COR-L47 (cell line): ENCODE measurements around the gene S100A1.
"Not testable (repeated sequence)": the region's sequence is repeated elsewhere in the genome, so short reads cannot be mapped to it uniquely, and the experiment has no call there.

Source experiments
- DNase-seq: peaks from one replicate; lab custom pipeline; 2025; lab: John Stamatoyannopoulos, UW

S100A1 gene

DNA sequence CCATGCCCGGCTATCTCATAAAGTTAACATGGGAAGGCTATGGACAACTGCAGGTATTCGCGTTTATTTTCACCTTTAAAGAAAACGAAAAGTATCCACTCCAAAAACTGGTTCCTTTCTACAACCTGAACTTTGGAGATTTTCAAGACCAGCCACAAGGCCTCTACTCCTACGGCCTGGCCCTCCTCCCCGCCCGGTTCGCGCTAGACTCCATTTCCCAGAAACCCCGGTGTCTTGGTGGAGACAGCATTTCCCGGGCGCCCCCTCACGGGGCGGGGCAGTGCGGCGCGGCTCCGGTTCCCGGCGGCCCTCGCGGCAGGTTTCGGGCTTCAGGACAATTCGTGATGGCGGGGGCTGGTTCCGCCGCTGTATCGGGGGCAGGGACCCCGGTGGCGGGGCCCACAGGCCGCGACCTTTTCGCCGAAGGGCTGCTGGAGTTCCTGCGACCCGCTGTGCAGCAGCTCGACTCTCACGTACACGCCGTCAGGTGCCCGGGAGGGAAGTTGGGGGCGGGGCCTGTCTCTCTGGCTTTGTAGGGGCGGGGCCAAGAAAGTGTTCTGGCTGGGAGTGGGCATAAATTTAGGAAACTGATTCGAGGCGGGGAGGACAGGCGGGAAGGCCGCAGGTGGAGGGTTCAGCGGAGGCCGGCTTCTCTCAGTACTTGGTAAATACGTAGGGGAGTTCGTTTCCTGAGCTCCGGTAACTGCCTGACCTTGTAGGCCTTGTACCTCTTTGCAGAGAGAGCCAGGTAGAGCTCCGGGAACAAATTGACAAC lies 30.4 kb downstream of the S100A1 start, which contains the start of gene SNAPIN:
SNAPIN (plus strand) TSS at position 304 of the 775 bp plus-strand sequence; CDS start at position 345, 41 bp downstream.
- peak; percentile 88 for DNase-seq

DNA sequence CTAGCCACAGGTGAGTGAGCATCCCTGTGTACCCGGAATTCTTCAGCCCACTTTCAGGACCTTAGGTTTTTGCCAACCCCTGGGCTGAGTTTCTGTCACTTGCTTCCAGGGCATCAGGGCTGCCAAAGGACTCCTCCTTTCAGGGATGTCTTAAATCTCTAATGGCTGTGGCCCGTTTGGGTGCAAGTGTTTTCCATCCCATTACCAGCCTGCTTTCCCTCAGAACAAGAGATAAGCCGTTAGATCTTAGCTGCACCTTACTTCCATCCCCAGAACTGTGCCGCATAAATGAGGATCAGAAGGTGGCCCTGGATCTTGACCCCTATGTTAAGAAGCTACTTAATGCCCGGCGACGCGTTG lies 30.9 kb downstream of the S100A1 start:
- DNase-seq, result no peak

DNA sequence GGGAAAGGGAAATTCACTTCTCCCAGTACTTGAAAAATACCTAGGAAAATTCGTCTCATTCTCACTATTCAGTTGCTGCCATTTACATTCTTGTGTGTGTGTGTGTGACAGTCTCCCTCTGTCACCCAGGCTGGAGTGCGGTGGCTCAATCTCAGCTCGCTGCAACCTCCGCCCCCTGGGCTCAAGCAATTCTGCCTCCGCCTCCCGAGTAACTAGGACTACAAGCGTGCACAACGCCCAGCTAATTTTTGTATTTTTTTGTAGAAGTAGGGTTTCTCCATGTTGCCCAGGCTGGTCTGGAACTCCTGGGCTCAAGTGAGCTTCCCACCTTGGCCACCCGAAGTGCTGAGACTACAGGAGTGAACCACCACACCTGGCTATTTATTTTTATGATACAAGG lies 31.4 kb downstream of the S100A1 start:
- DNase-seq, result no peak

DNA sequence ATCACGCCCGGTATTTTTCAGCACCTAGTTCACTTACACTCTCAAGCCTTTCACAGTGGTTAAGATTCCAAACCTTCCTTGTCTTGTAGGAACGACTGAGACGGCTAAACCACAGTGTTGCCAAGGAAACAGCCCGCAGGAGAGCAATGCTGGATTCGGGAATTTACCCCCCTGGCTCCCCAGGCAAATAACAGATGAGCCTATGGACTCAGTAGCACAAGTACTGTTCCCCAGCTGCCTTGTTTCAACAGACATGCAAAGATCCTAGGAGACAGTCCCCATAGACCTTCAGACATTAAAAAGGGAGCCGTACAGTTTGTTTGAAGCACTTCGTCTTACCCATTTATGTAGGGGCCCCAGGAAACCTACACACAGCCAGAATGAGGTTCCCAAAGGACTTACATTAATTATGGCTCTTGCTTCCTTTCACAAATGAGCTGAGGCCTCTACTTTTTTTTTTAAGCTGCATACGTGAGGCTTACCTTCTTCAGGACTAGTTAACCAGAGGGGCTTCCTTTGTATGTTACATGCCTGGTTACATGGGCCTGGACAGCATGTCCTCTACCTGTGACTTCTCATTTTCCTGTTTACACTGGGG lies 33.0 kb downstream of the S100A1 start:
- no peak for DNase-seq

- no peak for DNase-seq
These were observed 34.0 kb downstream of the S100A1 start for GRCh38 chr1:153662269-153662668.

DNA sequence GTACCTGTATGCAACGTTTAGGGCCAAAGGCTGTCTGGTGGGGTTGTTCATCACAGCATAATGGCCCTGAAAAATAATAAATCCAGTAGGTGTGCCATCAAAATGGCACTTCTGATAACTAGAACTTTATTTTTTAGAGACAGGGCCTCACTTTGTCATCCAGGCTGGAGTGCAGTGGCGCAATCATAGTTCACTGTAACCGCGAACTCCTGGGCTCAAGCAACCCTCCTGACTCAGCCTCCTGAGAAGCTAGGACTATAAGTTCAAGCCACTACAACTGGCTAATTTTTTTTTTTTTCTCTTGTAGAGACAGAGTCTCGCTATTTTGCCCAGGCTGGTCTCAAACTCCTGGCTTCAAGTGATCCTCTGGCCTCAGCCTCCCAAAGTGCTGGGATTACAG lies 35.0 kb downstream of the S100A1 start:
- DNase-seq, result no peak

DNA sequence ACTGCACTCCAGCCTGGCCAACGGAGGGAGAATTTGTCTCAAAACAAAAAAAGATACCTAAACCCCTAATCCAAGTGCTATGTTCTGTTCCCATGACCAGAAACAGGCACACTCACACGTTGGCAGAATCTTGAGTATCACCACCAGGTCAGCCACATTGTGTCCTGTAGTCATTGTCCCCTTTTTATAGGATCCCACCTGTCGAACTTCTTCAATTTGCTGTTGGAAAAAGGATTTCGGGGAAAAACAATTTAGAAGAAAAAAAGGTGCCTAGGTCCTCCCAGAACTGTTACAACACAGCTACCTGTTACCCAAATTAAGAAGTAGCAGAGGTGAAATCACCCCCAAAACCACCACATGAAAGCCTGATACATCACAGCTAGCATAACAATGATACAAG lies 39.2 kb downstream of the S100A1 start:
- no peak for DNase-seq

GRCh38 chr1:153668672-153669071 lies 40.4 kb downstream of the S100A1 start:
- DNase-seq, result not testable (repeated sequence)

GRCh38 chr1:153669606-153670005 lies 41.4 kb downstream of the S100A1 start:
- DNase-seq, result no peak

GRCh38 chr1:153670257-153670858 lies 42.1 kb downstream of the S100A1 start:
- DNase-seq, result no peak

DNA sequence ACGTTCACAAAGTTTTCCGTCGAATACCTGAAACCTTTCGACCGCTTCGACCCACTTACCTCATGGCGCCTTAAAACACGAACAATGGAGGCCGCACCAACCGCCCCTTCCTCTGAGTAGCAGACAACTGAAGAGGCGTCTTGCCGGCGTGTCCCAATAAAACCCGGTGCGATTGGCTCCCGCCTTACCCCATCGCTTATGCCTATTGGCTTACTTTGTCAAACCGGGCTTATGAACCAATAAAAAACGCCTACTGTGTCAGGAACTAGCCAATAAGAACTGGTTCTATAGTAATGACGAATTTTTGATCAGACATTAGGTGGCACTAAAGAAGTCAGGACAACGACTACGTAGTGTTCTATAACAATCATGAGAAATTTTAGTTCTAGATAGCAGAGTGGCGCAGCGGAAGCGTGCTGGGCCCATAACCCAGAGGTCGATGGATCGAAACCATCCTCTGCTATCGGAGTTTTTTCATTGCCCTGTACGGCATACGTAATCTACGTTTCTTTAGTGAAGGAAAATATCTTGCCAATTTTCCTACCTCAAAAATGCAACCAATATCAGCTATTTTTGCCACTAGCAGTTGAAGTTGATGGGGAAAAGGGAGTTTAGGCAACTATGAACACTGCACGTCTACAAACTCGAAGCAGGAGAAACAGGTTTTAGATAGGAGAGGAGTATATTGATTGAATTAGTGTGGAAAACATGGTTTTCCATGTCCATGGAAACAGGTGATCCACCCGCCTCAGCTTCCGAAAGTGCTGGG lies 42.8 kb downstream of the S100A1 start, which contains the start of gene ILF2:
ILF2 (minus strand) TSS at position 135 of the 769 bp plus-strand sequence; CDS start at position 64, 71 bp downstream.
- peak; percentile 99 for DNase-seq

DNA sequence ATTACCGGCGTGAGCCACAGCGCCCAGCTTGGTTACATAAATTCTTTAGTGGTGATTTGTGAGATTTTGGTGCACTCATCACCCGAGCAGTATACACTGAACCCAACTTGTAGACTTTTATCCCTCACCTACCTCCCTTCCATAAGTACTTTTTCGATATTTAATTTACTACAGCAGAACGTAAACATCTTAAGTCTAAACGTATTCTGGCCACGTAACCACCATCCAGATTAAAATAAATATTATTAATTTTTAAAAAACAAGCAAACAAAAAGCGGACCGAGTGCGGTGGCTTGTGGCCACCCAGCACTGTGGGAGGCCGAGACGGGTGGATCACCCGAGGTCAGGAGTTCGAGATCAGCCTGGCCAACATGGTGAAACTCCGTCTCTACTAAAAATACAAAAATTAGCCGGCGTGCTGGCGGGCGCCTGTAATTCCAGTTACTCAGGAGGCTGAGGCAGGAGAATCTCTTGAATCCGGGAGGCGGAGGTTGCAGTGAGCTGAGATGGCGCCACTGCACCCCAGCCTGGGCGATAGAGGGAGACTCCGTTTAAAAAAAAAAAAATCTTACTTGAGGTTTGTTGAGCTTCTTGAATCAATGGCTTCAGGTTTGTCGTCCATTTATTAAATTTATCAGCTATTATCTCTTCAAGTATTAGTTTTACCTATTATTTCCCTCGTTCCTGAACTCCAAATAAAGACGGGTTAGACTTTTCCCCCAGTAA lies 43.6 kb downstream of the S100A1 start:
- DNase-seq, result peak; percentile 9

DNA sequence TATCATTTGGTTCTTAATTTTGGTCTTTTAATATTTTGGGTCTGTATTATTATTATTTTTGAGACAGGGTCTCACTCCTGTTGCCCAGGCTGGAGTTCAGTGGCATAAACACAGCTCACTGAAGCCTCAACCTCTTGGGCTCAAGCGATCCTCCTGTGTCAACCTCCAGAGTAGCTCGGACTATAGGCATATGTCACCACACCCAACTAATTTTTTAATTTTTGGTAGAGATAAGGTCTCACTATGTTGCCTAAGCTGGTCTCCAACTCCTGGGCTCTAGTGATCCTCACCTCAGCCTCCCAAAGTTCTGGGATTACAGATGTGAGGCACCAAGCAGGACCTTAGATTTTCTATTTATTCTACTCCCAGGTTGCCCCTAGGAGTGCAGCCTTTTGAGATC lies 45.3 kb downstream of the S100A1 start:
- no peak for DNase-seq

DNA sequence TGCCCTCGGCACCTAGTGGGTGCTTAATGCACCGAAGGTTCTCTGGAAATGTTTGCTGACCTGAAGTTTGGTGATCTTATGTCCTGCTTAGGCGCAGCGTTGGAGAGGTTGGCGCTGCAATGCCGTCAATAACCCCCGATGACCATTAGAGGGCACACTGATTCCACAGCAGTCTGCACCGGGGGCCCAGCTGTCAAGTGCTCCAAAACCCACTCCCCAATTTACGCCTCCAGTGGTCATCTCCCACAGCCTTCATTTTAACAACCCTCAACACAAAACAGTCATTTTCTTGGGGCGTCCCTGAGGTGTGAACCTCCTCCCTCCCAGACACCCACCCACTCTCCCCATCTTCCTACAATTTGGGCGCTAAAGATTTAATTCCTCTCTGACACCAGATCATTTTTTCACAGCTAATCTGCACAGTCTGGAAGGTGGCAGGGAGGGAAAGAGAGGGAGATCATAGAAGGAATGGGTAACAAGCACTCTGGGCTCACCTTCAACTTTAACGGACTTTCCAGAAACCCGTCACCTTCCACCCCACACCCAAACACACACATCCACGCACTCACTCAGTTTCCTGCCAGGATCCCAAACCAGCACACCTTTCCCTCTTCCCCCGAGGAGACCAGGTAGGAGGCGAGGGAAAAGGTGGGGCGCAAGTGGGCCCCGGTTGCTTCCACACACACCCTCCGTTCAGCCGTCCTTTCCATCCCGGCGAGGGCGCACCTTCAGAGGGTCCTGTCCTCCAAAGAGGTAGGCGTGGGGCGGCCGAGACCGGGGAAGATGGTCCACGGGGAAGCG lies 49.7 kb downstream of the S100A1 start:
- DNase-seq, result peak; percentile 21

GRCh38 chr1:153678519-153679336 lies 50.5 kb downstream of the S100A1 start, which contains the start of gene NPR1:
Gene NPR1, plus strand, starts transcription at chr1:153678688. Its CDS starts 421 bp downstream, at chr1:153679109.
- DNase-seq, result peak; percentile 7

GRCh38 chr1:153679337-153680119 lies 51.3 kb downstream of the S100A1 start:
- DNase-seq, result peak; percentile 4

DNA sequence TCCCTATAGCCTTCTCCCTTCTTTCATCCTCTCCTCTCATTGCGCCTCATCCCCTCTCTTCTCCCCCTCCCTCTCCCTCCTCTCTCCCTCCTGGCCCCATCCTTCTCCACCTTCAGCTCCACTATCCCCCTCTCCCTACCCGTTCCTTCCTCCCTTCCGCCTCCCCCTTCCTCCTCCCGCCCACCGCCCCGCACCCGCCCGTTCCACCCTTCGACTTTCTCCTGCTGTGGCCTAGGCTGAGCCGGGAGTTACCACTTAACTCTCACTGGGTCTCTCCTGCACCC lies 51.8 kb downstream of the S100A1 start:
- DNase-seq, result no peak
